Peyer's patch (tissue), 4 donors: Measurements from ENCODE around the gene CTDSPL.

Source experiments
- CTCF ChIP-seq, 6 experiments: fragments of 450-650 bp in 4 of 6; fragments of 200-600 bp in 2 of 6; sonication (generic) in 1 of 6; IDR thresholded peaks; one replicate each; pipeline ENCODE4 v1.5.1; 2017 to 2019; ENCODE audit warnings: antibody characterized with exemption in 6 of 6, mild to moderate bottlenecking in 3 of 6, moderate library complexity in 1 of 6
- POLR2A ChIP-seq, 2 donors: fragments of 450-650 bp; IDR thresholded peaks; one replicate each; pipeline ENCODE4 v1.5.1; 2017; ENCODE audit warnings: antibody characterized with exemption in 2 of 2, mild to moderate bottlenecking in 2 of 2, moderate library complexity in 2 of 2

DNA sequence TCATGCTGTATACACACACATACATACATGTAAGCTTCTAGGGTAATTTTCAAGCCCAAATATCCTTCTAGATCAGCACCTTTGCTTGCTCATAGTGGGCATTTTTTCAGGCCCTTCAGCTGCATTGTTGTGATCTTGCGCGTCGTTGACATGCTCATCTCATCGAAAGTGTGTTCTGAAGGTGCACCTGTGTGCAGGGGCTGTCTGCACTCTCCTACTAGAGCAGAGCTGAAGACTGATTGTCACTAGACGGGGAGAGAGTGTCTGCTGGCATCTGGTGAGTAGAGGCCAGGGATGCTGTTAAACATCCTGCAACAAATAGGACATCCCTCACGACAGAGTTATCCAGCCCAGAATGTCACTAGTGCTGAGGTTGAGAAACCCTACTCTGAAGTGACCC lies 93.2 kb downstream of the CTDSPL start:
- no peak for TF ChIP-seq POLR2A (IDR thresholded peaks at IDR 0.05)
- no peak for TF ChIP-seq CTCF (IDR thresholded peaks at IDR 0.05)
